HUDEP-2 (cell line): ENCODE results near the gene TSPOAP1.

Source experiments
- DNase-seq, 76 experiments: peaks; one replicate each; lab custom pipeline; 2025; ENCODE audit not compliant: unreplicated experiment in 76 of 76; lab: John Stamatoyannopoulos, UW

The TSPOAP1 gene

DNA sequence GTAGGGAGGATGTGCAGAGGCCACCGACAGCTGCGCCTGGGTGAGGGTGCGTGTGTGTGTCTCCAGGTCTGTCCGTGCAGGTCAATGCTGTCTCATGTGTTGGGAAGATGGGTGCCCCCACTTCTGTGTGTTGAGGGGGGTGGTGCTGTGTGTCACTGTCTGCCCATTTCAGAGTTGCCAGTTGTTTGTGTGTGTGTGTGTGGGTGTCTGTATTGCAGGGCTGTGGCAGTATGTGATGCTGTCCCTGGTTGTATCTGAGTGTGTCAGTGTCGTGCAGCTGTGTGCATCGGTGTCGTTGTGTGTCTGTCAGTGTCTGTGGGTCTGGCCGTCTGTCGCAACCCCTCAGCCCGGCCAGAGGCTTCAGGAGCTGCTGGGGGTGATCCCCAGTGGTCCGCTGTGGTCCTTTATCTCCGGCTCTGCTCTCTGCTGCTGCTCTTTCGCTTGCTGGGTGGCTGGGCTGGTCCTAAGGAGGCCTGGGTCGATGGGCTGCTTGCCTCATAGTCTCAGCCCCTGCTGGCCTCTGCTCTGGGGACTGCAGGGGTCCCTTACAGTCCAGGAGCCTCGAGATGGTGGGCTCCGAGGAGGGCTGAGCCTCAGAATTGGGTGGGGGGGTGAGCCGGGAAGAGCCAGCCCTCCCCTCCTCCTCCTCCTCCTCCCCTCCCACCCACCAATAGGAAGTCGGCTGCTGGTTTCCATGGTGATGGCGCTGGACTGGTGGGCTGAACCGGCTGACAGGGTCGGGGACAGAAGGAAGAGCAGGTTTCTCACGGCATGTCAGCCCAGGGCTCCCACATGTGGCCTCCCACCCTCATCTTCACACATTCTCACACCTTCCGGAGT lies at the start of gene TSPOAP1:
TSS of gene TSPOAP1 (minus strand) at position 601 of the 840 bp plus-strand sequence. CDS start 875 bp downstream, outside the sequence.
- DNase-seq: peak in 69 of 76 experiments; percentile 43 to 96 (median 78)

DNA sequence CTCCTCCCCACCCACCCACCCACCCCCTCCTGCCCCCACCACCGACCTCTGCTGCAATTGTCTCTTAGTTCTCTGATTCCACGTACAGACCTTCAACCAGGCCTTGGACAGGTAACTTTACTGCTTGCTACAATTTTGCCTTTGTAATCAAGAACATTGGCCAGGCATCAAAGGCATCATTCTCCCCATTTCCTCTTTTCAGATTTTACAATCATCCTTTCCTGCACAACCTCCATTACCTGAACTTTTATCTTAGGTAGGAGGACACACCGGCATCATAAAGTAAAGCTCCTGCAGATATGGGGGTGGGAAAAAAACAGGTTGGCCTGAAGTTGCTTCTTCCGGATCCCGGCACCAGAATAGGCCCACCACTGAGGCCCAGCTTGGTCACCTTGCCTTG lies 49.1 kb upstream of the TSPOAP1 start:
- DNase-seq: no peak

GRCh38 chr17:58377093-58377601 lies 48.6 kb upstream of the TSPOAP1 start:
- peak in 8 of 76 experiments; percentile 7 to 50 (median 30) for DNase-seq

- DNase-seq: peak in 1 of 76 experiments; percentile 27
Observed at GRCh38 chr17:58376472-58377000, 47.9 kb upstream of the TSPOAP1 start.

- DNase-seq: no peak
Observed at GRCh38 chr17:58375811-58376210, 47.2 kb upstream of the TSPOAP1 start.

- DNase-seq: no peak
Observed at GRCh38 chr17:58375256-58375655, 46.7 kb upstream of the TSPOAP1 start.

- DNase-seq: no peak
Observed at GRCh38 chr17:58373923-58374322, 45.3 kb upstream of the TSPOAP1 start.

DNA sequence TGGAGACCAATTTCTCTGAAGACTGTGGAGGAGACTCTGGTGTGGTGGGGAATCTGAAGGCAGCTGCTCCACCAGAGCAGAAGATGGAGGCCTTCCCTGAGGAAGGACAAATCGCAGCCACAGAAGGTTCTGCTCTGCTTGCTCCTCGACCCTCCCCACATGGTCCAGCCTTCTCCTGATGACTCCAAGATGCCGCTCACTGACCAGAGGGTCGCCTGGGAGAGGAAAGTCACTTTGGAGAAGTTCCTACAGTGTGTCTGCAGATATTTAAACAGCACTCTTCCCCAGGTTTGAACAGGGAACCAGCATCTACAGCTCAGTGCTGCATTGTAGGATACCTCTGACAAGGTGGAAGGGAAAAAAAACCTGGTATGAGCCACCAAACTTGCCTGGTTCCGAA lies 44.4 kb upstream of the TSPOAP1 start:
- DNase-seq: no peak

DNA sequence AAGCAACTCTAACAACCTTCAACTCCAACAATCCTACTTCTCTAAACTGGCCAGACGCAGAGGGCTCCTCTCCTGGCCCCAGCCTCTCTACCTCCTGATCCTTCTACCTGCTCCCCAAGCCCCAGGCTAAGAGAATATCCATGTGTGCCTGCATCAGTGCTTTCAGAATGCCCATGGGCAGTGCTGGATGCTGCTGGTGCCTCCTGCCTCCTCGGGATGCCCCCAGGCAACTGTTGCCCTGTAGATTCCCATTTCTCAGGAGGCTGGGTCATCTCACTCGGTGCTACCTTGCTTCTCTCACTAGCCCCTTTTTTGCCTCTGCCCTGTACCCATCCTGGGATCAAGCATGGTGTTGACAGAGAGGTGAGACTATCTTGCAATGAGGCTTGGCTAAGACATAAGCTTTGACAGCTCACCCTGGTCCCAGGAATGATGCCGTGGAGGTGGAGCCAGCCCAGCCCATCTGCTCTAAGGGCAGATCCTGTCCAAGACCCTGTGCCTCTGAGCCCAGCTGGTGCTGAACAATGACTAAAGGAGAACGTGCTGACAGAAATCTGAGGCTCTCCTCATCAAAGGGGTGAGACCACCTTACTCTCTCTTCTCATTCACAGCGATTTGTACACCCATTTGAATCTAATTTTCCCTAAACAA lies 42.8 kb upstream of the TSPOAP1 start:
- no peak for DNase-seq

DNA sequence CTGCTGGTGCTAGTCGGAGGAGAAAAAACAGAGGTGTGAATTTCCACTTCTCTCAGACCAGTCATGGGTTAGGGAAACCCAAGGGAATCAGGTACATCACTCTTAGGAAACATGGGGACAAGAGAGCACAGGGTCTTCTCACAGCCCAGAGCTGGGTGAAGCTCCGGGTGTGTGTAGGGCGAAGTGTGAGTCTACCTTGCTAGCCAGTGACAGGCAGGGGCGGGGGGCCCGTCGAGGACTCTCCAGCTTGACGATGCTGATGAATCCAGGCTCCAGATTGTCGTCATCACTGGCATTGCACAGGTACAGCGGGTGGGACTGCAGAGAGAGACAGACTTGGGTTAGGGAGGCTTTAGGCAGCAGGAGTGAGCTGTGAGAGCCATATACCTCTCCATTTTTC lies 42.1 kb upstream of the TSPOAP1 start:
- DNase-seq: no peak

DNA sequence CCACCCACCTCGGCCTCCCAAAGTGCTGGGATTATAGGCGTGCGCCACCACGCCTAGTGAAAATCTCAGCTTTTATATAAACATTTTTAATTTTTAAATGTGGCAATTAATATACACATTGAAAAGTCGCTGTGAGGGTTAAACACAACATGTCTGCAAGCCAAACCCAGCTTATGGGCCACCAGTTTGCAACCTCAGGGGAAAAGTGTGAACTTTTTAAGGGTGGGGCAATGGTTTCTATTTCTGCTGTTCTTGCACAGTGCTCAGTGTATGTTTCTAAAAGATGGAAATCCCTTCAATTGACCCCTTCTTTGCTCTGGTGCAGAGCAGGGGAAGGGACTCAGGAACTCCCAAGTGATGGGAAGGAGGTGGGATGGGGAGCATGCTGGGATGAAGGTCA lies 41.7 kb upstream of the TSPOAP1 start:
- no peak for DNase-seq

DNA sequence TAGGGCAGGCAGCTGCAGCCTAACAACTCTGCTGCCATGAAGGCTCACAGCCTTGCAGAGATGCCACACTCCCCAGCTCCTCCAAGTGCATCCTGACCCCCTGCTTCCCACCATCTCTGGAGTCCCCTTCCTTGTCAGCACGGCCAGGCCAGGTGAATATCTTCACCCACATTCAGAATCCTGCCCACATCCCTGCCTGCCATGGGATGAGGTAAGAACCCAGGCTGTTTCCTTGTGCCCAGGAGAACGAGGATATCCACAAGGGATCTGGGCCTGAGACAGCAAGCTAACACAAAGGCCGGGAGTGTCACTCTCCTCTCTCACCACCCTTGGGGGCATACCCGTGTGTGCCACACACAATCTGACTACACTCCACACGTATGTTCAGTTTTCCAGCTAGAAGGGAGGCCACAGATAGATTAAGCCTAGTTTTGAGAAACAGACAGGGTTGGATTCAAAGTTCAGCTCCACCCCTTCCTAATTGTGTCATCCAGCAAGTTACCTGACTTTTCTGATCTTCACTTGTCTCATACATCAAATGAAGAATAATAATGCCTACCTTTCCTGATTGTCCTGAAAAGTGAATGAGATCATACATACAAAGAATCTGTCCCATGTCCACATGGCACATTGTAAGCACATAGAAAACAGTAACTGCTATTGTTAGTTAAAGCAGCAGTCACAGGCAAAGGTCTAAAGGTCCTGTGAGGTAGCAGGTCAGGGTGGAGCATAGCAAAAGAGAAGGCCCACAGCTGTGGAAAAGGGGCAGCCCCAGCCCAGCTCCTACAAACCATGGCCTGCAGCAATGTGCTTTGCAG lies 40.8 kb upstream of the TSPOAP1 start:
- no peak for DNase-seq

- DNase-seq: peak in 1 of 76 experiments; percentile 8
Observed at GRCh38 chr17:58368860-58369213, 40.2 kb upstream of the TSPOAP1 start.

DNA sequence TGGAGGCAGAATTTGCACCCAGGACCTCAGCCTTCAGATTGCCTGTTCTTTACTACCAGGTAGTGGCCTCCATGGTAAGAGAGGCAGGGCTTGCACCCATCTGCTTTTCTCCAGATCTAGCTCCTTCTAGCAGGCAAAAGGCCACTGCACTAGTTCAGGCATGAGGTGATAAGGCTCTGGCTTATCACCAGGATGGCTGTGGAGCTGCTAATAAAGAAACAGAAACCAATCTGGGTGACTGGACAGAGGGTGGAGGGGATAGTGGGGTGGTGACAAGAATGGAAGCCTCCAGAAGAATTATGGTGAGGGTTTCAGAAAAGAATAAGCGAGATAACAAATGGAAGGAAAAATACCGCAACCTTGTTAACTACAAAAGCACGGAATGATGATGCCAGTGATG lies 38.9 kb upstream of the TSPOAP1 start:
- peak in 54 of 76 experiments; percentile 15 to 81 (median 48) for DNase-seq

DNA sequence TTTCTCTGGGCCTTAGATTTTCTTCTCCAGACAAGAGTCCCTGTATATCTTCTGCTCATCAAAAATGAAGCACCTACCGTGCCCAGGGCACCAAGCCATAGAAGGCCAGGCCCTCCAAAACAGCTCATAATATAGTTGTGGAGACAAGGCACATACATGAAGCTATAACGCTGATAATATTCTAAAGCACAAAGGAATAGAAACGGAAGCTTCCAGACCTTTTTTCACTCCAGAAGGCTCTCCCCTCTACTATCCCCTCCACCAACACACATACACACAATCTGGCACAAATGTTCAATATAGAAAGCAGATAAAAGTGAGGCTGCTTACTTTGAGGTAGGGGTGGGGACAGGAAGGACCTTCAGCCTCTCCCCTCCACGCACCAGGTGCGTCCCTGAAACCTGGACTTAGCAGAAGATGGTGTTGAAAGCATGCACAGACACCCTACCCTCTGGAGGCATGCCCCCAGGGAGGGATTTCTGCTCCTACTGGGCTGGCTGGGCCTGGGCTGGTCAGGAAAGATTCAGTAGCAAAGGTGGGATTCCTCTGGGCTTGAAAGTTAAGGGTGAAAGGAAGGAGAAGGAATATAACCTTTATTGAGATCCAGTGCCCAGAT lies 37.5 kb upstream of the TSPOAP1 start:
- no peak for DNase-seq

DNA sequence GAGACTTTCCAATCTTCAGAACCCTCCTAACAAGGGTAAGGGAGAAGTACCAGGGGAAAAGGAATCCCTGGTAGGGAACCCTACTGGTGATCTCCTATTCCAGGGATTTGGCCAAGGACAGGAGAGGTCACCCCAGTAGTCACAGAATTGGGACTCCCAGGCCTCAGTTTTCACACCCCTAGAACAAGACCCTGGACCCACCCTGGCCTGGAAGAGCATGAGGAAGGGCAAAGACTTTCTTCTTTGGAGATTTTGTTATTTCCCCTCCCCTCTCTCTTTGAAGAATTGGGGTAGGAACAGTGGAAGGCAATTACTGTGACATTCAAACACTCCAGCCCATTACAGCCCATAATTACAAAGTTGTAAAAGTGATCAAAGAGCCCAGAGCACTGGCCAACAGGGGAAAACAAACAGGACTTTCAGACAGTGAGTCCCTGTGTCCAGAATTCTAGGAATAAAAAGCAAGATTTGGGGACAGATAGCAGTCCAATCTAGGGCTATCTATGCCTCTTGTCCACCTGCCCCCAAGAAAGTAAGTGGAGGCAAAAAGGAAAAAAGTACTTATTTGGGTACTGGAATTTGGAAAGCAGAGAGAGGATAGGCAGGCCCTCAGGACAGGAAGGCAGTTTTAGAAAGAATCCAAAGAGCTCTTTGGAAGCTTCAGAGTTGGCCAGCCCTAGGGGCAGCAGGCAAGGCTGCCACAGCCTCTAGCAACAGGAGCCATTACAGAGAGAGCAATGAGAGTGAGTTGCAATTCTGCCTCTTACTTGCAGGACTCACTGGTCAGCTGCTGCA lies 36.8 kb upstream of the TSPOAP1 start:
- DNase-seq: peak in 1 of 76 experiments; percentile 12

GRCh38 chr17:58364270-58364942 lies 35.8 kb upstream of the TSPOAP1 start:
- DNase-seq: peak in 44 of 76 experiments; percentile 11 to 68 (median 41)

DNA sequence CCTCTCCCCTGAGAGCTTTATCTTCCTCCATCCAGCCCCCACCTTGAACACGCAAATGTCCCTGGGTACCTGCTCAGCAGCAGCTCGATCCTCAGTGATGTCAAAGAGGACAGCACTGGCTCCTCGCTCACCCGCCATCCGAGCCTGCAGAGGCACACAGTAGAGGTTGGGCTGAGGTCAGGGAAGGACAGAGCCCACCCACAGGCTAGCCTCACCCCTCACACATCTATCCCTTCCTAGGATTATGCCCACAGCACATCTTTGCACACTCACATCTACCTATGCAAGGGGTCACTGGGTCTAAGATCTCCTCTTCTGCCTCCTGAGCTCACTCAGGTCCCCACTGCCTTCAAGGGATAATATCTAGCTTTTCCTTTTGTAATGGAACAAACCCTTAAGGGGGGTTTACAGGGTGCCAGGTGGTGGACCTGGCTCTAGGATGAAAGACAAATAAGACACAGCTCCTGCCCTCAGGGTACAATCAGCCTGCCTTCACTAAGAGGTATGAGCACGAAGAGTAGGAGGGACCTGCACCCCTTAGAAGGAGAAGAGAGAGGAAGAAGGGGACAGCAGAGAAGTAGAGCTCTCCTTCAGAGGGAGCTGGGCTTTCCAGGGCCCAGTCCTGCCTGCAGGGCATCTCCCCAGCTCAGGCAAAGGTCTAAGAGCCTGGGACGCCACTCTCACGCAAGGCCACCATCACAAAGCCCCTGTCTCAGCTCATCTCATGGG lies 35.0 kb upstream of the TSPOAP1 start:
- DNase-seq: no peak
